Mesodermal cell (in vitro differentiated cells): ENCODE data around the gene PDZRN3.

ENCODE experiments used
- H3K27ac ChIP-seq: 2 replicates; pipeline ENCODE4 v1.7.0; 2013; ENCODE audit warnings: mild to moderate bottlenecking, low read depth, low read length, moderate library complexity; ENCODE audit not compliant: severe bottlenecking
- H3K36me3 ChIP-seq: 2 replicates; pipeline ENCODE4 v1.7.1; 2013; ENCODE audit warnings: mild to moderate bottlenecking, low read length, moderate library complexity; ENCODE audit not compliant: control insufficient read depth, insufficient read depth
- H3K4me1 ChIP-seq: one replicate; pipeline ENCODE4 v1.7.1; 2013; ENCODE audit warnings: mild to moderate bottlenecking, low read length; ENCODE audit not compliant: insufficient read depth, control insufficient read depth, poor library complexity, severe bottlenecking
- H3K4me3 ChIP-seq: 2 replicates; pipeline ENCODE4 v1.7.0; 2013; ENCODE audit warnings: low read length, control low read depth, mild to moderate bottlenecking; ENCODE audit not compliant: insufficient read depth, poor library complexity, severe bottlenecking; ENCODE audit errors: extremely low read depth
- H3K9me3 ChIP-seq: 2 replicates; pipeline ENCODE4 v1.7.1; 2013; ENCODE audit warnings: mild to moderate bottlenecking, low read length, moderate library complexity; ENCODE audit not compliant: control insufficient read depth
- WGBS, 2 experiments: methylation state at CpG; one replicate each; pipeline ENCODE4 v1.1.5; 2013; ENCODE audit warnings: missing lambda C conversion rate in 2 of 2; ENCODE audit not compliant: insufficient coverage in 2 of 2; 5-methylcytosine and 5-hydroxymethylcytosine counted together

PDZRN3 gene

GRCh38 chr3:73557986-73558726 lies 66.6 kb downstream of the PDZRN3 start:
- WGBS, 2 experiments = 67% methylated on average over 1 of the region's 3 CpGs; no CpG with 5 or more reads in 1 of the 2 experiments
- Histone ChIP-seq H3K9me3 (no peaks in the 10 kb centered on the region), H3K27ac (peak overlapping the region; percentile 38), H3K4me3 (no peak overlapping the region), H3K4me1 (peaks cover 17% of the 10 kb centered on the region), H3K36me3 (no peaks in the 10 kb centered on the region)

- Histone ChIP-seq H3K27ac (no peak overlapping the region), H3K4me1 (peaks cover 17% of the 10 kb centered on the region)
Measured at GRCh38 chr3:73556520-73557372, 68.0 kb downstream of the PDZRN3 start.

GRCh38 chr3:73555076-73555475 lies 69.7 kb downstream of the PDZRN3 start:
- no CpG with 5 or more reads among the region's 2 CpGs for WGBS, 2 experiments
- H3K27ac ChIP-seq = no peak overlapping the region
- peaks cover 19% of the 10 kb centered on the region for H3K4me1 ChIP-seq
- no peaks in the 10 kb centered on the region for H3K36me3 ChIP-seq
- H3K9me3 ChIP-seq = no peaks in the 10 kb centered on the region
- H3K4me3 ChIP-seq = no peak overlapping the region

More at GRCh38 chr3:73556520-73557372, 68.0 kb downstream of the PDZRN3 start:
- Histone ChIP-seq H3K4me3 (no peak overlapping the region), H3K36me3 (no peaks in the 10 kb centered on the region), H3K9me3 (no peaks in the 10 kb centered on the region)
- WGBS, 2 experiments = 43 to 54% methylated on average over 1 to 2 of the region's 3 CpGs

- H3K27ac ChIP-seq = no peak overlapping the region
- H3K4me3 ChIP-seq = no peak overlapping the region
- H3K9me3 ChIP-seq = no peaks in the 10 kb centered on the region
- H3K36me3 ChIP-seq = no peaks in the 10 kb centered on the region
- WGBS, 2 experiments = 92 to 100% methylated on average over 1 of the region's 4 CpGs
- H3K4me1 ChIP-seq = peaks cover 21% of the 10 kb centered on the region
Measured at GRCh38 chr3:73552700-73553099, 72.0 kb downstream of the PDZRN3 start.

- 88 to 89% methylated on average over 5 to 7 of the region's 7 CpGs for WGBS, 2 experiments
Measured at GRCh38 chr3:73550032-73550431, 74.7 kb downstream of the PDZRN3 start.

GRCh38 chr3:73549051-73549600 lies 75.6 kb downstream of the PDZRN3 start:
- Histone ChIP-seq H3K36me3 (no peaks in the 10 kb centered on the region), H3K27ac (no peak overlapping the region), H3K4me3 (no peak overlapping the region), H3K9me3 (no peaks in the 10 kb centered on the region), H3K4me1 (peaks cover 29% of the 10 kb centered on the region)
- 100% methylated on average over 4 to 5 of the region's 9 CpGs for WGBS, 2 experiments

More at GRCh38 chr3:73550032-73550431, 74.7 kb downstream of the PDZRN3 start:
- Histone ChIP-seq H3K9me3 (no peaks in the 10 kb centered on the region), H3K27ac (no peak overlapping the region), H3K4me1 (peaks cover 29% of the 10 kb centered on the region), H3K4me3 (no peak overlapping the region), H3K36me3 (no peaks in the 10 kb centered on the region)

GRCh38 chr3:73548436-73548835 lies 76.3 kb downstream of the PDZRN3 start:
- peaks cover 29% of the 10 kb centered on the region for H3K4me1 ChIP-seq
- no peaks in the 10 kb centered on the region for H3K9me3 ChIP-seq
- no peaks in the 10 kb centered on the region for H3K36me3 ChIP-seq
- H3K27ac ChIP-seq = no peak overlapping the region
- WGBS, 2 experiments = 92 to 100% methylated on average over 1 to 2 of the region's 3 CpGs
- no peak overlapping the region for H3K4me3 ChIP-seq

- H3K36me3 ChIP-seq = no peaks in the 10 kb centered on the region
- H3K4me1 ChIP-seq = peaks cover 29% of the 10 kb centered on the region
- H3K9me3 ChIP-seq = no peaks in the 10 kb centered on the region
- WGBS, 2 experiments = 83% methylated on average over 7 to 8 of the region's 11 CpGs
- no peak overlapping the region for H3K27ac ChIP-seq
- H3K4me3 ChIP-seq = no peak overlapping the region
Measured at GRCh38 chr3:73547427-73548248, 77.1 kb downstream of the PDZRN3 start.

- 94% methylated on average over 2 of the region's 3 CpGs; no CpG with 5 or more reads in 1 of the 2 experiments for WGBS, 2 experiments
- Histone ChIP-seq H3K27ac (no peak overlapping the region), H3K36me3 (no peaks in the 10 kb centered on the region), H3K4me3 (no peak overlapping the region), H3K4me1 (peaks cover 29% of the 10 kb centered on the region), H3K9me3 (no peaks in the 10 kb centered on the region)
Measured at GRCh38 chr3:73546961-73547360, 77.8 kb downstream of the PDZRN3 start.

- H3K9me3 ChIP-seq = no peaks in the 10 kb centered on the region
- no peak overlapping the region for H3K4me3 ChIP-seq
- H3K27ac ChIP-seq = no peak overlapping the region
- H3K4me1 ChIP-seq = peaks cover 23% of the 10 kb centered on the region
- WGBS, 2 experiments = 100% methylated on average over 2 of the region's 3 CpGs
- no peaks in the 10 kb centered on the region for H3K36me3 ChIP-seq
Measured at GRCh38 chr3:73543412-73543811, 81.3 kb downstream of the PDZRN3 start.
